Measurements from ENCODE around the gene BMPR1B.
"Not testable (repeated sequence)": the region's sequence is repeated elsewhere in the genome, so short reads cannot be mapped to it uniquely, and the experiment has no call there.

The BMPR1B gene

DNA sequence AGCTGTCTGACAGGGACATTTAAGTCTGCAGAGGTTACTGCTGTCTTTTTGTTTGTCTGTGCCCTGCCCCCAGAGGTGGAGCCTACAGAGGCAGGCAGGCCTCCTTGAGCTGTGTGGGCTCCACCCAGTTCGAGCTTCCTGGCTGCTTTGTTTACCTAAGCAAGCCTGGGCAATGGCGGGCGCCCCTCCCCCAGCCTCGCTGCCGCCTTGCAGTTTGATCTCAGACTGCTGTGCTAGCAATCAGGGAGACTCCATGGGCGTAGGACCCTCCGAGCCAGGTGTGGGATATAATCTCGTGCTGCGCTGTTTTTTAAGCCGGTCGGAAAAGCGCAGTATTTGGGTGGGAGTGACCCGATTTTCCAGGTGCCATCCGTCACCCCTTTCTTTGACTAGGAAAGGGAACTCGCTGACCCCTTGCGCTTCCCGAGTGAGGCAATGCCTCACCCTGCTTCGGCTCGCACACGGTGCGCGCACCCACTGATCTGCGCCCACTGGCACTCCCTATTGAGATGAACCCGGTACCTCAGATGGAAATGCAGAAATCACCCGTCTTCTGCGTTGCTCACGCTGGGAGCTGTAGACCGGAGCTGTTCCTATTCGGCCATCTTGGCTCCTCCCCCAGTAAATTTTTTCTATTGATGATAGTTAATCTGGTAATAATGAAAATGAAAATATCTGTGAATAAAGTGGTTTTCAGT, 83.6 kb downstream of the BMPR1B start:
- not testable (repeated sequence) for DNase-seq

DNA sequence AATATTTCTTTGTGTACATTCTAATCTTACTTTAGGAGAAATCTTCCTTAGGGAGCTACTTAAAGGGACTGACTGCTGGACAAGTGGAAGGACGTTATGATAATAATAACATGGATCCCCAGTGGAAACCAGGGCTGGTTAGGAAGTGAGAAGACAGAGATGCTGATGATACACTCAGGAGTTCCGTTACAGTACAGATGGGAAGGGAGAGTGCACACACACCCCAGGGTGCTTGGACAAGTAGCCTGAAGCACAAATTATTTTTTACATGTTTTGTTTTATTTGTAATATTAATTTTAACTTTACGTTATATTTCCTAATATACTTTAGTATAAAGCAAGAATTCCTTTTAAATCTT, 84.1 kb downstream of the BMPR1B start:
- no peak for DNase-seq

DNA sequence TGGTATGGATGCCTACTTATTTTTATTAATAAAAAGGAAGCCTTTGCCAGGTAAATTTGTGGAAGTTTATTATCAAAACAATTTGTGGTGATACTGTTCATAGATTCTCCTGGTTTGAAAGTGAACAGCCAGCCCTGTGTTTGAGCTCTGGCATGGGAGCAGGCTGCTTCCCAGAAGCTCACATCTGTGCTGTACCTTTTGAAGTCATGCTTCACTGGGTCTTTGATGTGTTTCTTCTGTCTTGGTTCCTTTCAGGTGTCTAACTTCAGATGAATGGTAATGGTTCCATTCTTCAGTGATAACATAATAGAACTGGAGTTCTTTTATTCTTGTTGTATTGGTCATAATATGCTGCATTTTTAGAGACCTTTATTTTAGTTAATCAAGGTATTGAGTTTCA, 85.5 kb downstream of the BMPR1B start:
- no peak for DNase-seq

DNA sequence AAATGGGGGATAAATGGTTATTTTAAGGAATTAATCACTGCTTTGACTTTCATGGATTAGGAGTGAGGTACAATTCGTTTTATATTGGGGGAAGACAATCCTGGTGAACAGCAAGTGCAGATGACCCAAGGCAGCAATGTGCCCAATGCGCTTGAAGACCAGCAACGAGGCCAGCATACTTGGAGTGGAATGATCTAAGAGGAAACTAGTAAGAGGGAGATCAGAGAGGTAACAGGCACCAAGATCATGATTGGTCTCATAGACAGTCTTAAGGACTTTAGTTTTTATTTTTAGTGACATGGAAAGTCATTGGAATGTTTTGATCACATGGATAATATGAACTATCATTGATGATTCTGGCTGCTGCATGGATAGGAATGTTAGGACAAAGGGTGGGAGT, 90.6 kb downstream of the BMPR1B start:
- no peak for DNase-seq

DNA sequence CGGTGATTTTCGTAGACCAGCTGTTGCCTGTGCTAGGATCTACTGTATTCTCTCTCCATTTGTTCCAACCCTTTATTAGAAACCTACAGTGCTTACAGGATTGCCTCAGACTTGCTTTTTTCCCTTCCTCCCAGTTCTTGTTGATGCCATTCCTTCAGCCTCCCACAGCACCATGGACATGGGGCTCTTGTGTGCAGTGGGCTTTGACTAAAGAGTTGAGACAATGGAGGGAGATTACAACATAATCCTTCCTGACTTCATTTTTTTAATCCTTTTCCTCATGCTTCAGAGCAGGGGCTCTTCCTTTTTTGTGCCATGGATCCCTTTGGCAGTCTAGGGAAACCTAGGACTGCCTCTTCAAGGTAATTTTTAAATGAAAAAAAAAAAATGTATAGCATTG, 92.1 kb downstream of the BMPR1B start:
- DNase-seq: no peak

DNA sequence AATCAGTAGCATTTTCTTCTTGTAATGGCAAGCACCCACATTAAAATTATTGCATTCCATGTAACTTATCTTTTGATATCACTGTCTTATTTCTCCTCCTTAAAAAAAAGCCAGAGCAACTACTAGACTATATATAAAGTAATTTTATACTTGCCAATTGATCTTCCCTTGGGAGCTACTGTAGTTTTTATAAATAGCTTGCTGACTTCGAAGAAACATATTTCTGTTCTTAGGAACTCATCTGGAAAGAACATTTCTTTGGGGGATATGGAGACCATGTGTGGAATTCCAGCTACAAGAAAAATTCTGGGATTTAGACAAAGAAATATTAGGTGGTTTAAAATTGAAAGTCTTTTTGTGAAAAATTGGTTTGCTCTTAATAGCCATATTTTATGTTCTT, 94.9 kb downstream of the BMPR1B start:
- no peak for DNase-seq

DNA sequence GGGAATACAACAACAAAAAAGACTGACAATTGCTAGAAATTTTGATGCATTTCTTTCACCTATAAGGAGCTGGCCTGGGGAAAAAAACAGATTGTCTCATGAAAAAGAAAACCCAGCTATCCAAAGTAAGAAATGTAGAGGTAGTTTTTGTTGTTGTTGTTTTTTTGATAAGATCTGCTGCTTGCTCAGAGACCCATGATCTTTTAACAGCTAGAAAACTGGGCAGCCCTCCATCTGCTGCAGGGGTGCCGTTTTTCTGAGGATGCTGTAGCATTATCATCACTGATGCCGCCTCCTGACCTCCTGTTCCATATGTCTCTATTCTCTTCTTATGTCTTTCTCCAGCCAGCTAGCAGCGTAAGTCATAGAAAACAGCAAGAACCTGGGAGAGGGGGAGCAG, 98.3 kb downstream of the BMPR1B start:
- no peak for DNase-seq

DNA sequence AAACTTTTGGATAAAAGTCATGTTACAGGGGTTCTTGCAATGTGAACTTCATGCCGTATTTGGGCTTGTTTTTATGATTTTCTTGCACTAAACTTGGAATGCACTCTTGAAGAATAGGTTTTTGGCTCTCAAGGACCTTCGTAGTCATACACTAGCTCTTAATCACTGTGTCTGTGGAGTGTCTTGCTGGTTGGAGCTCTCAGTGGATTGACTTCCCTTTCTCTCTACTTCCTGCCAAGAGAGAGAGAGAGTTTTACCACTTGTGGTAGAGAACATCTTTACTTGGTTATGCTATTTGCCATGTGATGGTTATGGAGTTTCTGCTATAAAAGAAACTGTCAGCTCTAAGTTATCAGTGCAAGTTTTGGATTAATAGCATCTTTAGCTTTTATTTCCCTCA, 112.4 kb downstream of the BMPR1B start:
- no peak for DNase-seq

DNA sequence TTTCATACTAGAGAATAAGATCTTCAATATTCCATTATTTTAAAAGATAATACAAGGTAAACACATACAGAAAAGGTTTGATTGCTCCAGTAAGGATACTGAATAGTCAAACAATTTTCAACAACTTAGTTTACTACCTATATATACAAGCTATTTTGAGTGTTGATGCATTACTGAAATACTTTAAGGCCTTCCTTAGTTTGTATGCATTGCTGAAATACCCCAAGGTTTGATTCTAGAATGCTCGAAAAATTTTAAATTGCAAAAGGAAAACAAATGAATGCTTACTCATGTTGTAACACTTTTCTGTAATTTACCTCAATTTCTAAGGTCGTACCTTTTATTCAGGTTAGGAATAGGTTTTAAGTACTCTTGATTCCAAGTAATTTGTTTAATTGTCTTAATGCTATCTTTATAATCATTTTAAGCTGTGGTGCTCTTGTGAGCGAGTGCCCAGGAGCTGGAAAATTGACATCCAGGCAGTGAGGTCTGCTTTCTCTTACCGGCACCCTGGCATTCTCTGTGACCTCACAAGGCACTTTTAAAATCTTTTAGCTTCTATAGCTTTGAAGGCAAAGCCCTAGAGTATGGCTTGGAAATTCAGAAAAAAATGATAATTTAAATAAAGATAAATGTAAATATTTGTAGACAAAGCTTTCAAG, 114.0 kb downstream of the BMPR1B start:
- no peak for DNase-seq

DNA sequence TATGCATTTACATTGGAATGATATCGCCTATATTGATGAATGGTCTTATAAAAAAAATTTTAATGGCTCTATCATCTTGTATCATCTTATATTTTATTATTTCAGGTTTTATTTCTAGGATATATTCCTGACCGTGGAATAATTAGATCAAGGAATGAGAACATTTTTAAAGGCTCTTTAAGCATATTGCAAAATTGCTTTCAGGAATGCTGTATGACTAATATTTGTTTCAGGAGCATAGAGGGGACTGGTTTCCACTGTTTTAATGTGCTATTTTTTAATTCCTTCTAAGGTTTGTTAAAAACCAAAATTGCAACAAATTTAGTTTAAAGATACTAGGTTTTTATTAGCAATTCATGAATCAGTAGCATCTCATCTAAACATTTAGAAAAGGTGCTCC, 120.2 kb downstream of the BMPR1B start:
- DNase-seq: no peak

DNA sequence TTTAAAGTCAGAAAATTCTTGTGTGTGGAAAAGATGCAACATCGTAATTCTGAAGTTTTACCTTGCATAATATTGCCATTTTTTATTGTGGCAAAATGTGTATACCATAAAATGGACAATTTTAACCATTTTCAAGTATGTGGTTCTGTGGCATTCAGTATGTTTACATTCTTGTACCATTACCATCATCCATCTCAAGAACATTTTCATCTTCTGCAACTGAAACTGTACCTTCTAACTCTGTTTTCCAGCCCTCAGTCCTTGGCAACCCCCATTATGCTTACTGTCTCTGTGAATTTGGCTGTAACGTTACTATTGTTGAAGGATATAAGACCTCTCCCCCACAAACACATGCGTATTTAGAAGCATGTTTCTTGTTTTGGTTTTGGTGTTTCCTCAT, 123.2 kb downstream of the BMPR1B start:
- DNase-seq: no peak

DNA sequence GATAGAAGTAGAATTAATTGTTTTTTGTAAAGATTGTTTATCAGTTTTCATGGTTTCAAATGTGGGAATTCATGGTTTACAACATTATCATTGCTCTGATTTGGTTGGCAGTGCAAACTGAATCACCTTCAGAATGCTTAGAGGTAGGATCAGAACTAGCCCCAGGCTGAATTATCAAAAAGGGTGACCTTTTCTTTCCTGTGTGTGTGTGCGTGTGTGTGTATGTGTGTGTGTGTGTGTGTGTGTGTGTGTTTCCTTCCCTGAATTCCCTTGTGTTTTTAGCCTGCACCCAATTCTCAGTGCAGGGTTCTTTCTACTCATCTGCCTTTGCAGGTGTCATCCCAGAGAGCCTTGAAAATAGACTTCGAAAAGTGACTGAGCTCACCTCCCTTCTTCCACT, 125.0 kb downstream of the BMPR1B start:
- no peak for DNase-seq

DNA sequence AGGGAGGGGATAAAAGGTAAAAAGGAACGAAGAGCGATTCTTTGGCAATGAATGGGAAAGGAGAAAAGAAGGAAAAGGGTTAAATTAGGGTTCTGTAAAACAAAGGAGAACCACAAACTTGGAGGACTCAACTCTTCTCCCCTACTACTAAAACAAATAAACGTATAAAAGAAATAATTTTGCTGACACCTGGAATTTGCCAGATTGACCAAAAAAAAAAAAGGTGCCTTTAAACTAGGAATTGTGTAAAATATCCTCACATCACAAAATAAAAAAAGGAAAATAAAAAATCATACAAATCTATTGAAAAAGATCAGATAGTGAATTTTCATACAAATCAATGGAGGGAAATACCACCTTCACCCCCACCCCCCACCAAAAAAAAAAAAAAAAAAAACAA, 129.3 kb downstream of the BMPR1B start:
- DNase-seq: no peak

DNA sequence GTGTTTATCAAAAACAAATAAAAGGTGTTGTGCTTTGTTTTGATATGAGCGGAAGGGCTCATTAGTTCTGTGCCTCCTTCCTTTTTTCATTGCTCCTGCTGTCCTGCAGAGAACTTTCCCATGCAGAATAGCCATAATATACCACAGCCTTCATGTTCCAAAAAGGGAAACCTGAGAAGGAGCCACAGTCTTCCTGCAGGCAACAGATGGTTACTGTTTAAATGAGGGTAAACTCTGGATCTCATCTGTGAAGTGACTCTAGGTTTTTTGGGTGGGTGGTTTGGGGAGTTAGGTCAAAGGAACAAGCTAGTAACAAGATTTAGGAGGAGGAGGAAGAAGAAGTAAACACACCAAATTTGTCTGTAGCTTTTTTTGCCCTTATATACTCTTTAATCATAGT, 131.8 kb downstream of the BMPR1B start:
- DNase-seq: no peak

DNA sequence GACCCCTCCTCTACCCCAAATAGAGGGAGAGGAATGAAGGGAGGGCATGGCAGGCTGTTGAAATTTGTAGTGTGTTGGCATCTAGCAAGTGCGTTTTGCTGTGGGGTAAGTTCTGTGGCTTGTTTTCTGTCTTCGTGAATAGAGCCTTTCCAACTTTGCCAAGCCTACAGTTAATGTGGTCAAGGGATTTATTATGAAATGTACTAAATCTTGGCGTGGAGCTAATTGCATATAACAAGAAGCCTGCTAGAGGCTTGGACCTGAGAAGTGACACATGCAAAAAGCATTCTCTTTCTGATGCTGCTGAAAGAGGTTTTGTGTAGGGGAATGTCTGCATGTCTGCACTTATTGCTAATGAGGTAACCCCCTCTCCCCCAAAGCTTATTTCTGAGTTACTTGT, 132.2 kb downstream of the BMPR1B start:
- DNase-seq: no peak

DNA sequence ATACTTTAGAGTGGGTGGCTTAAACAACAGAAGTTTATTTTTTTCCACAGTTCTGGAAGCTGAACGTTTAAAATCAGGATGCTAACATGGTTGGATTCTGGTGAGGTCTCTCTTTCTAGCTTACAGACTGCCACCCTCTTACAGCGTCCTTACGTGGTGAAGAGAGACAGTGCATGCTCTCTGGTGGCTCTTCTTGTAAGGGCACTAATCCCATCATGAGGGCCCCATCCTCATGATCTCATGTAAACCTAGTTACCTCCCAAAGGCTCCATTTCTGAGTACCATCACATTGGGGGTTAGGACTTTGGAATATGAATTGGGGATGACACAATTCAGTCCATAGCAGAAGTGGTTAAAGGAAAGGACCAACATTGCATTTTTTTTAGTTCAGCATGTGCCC, 132.8 kb downstream of the BMPR1B start:
- no peak for DNase-seq

DNA sequence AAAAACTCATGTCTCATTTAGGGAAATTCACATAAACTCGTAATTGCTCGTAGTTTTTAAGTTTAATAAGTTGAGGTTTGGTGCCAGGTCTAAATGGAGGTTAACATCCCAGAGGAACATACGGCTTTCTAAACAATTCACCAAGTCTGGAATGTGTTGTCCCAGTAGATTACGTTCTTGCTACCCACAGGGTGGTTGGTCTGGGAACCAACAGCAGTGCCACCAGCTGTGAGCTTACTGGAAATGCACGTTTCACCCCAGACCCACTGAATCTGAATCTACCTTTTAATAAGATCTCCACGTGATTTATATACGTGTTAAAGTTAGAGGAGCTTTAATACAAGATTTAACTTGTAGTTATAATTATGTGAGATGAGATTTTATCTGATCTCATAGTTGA, 134.3 kb downstream of the BMPR1B start:
- no peak for DNase-seq

DNA sequence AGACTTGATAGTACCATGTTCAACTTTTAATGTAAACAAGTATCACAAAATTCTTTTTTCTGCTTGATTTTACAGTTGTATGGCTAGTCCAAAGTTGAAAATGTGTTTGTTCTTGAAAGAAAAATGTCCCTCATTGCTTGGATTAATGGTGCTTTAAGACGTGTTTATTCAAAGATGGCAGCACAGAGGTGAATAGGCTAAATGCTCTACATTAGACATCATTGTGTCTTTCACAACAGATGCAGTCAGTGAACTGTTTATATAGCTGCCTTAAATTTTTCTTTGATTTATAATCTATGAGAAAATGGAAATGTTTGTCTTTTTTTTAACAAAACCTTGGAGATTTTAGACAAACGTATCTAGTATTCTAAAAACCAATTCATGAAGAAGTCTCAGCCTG, 137.3 kb downstream of the BMPR1B start:
- DNase-seq: no peak

DNA sequence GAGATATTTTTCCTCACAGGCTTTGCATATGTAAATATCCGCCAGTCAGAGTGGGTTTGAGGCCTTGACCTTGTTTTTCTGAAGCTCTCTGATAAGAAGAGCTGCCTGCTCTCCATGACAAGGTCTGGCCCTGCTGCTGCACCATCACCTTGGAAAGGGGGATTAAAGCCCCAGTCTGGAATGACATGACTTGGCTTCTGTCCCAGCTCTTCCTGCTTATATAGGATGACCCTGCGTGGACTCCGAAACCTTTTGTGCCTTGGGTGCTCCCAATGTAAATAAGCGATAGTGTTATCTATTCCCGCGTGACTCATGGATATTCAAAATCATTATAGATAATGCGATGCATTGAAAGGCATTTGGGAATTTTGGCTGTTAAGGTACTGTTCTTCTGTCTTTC, 139.3 kb downstream of the BMPR1B start:
- DNase-seq: no peak

DNA sequence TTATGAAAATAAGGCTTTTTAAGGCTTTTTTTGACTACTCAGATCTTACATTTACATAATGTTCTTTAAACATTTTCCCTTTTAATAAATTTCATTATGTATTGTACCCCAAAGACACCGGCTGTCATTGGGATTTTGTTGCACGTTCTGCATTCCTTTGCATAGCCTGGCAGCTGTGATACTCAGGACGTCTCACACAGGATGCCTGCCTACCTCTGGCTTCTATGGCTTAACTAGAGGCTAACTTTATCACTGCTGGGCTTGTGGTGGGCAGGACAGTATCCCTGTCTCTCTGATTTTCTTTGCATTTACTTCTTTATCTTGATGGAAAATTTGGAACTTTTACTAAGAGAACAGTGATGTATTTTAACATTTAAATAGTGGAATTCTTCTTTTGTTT, 147.8 kb downstream of the BMPR1B start:
- DNase-seq: no peak

DNA sequence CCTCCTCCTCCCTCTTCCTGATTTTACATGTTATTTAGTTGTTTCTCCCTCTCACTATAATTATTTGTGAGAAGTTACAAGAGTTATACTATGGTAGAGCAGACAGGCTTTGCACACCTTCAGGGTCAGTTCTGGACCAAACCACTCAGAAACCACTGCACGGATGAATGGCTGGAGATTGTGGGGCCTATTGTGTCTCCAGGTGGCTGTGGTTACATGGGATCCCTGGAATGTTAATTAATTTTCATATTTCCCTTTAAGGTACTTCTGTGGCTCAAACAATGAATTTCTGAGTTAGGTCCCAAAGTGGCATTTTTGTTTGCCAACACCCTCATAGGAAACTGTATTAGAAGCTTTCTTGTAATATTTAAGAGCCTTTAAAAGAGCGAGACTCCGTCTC, 151.9 kb downstream of the BMPR1B start:
- no peak for DNase-seq

DNA sequence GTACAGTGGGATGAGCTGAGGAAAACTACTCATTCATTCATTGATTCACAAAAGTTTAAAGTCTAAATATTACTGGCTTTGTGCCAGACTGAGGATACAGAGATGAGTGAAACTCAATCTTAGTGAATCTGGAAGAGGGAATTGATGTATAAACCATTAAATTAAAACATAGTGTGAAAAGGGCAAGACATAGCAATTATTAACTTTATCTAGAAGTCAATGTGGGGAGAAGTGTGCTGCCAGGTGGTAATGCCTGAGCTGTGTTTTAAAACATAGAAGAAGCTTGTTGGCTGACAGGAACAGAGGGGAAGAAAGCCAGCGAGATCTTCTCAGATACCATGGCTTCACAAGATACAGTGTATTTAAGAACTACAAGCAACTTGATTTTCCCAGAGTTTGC, 153.4 kb downstream of the BMPR1B start:
- no peak for DNase-seq

DNA sequence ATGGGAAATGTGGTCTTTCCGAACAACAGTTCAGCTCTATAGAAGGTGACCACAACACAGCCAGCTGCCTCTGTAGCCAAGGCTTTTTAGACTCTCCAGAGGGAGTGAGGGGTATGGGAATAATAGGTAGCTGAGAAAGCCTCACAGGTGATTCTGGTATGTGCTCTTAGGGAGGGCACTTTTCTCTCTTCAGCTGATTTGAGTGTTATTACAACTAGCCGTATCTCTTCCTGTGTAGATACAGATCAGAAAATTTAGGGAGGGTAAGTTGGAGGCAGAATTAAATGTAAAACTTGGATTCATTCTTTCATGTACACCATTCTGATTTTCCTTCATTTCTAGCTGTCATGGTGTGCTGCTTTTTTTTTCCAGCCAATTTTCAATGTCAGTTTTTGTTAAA, 154.9 kb downstream of the BMPR1B start:
- DNase-seq: no peak

DNA sequence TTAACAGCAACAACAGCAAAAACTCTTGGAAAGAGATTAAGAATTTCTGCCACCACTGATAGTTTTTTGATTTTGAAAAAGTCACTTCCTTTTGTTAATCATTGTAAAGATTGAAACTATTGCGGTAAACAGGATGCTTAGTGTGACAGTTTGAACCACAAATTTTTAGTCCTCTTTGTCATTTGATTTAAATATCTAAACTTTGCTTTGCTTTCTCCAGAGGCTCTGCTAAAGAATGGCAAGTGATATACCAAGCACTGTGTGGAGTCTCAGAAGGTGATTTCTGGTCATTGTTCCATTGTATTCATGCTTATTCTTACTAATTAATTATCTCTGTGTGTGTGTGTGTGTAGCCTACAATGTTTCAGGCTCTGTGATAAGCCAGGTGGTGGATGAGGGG, 155.6 kb downstream of the BMPR1B start:
- DNase-seq: peak in 1 of 2 donors; percentile 28

DNA sequence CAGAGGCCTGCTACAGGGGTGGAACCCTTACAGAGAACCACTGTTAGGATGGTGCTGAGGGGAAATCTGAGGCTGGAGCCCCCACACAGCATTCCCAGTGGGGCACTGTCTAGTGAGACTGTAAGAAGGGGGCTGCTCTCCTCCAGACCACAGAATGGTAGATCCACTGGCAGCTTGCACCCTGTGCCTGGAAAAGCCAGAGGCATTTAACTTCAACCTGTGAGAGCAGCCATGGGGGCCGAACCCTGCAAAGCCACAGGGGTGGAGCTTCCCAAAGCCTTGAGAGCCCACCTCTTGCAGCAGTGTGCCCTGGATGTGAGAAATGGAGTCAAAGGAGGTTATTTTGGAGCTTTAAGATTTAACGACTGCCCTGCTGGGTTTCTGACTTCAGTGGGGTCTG, 159.4 kb downstream of the BMPR1B start:
- DNase-seq: no peak
